NOMO-1 treated with dmso at 0.1 percent for 144 hours (cell line): ENCODE measurements around the gene ACSF3.
A peak's percentile ranks its signal among the peaks of the same experiment; 100 is the strongest.
"Not testable (repeated sequence)": the region's sequence is repeated elsewhere in the genome, so short reads cannot be mapped to it uniquely, and the experiment has no call there.

Source experiments
- DNase-seq: peaks from one replicate; lab custom pipeline; 2025; ENCODE audit not compliant: unreplicated experiment; lab: John Stamatoyannopoulos, UW

Gene ACSF3

GRCh38 chr16:89187032-89187769, 93.5 kb downstream of the ACSF3 start:
- no peak for DNase-seq

GRCh38 chr16:89187770-89188392, 94.2 kb downstream of the ACSF3 start:
- DNase-seq = no peak

DNA sequence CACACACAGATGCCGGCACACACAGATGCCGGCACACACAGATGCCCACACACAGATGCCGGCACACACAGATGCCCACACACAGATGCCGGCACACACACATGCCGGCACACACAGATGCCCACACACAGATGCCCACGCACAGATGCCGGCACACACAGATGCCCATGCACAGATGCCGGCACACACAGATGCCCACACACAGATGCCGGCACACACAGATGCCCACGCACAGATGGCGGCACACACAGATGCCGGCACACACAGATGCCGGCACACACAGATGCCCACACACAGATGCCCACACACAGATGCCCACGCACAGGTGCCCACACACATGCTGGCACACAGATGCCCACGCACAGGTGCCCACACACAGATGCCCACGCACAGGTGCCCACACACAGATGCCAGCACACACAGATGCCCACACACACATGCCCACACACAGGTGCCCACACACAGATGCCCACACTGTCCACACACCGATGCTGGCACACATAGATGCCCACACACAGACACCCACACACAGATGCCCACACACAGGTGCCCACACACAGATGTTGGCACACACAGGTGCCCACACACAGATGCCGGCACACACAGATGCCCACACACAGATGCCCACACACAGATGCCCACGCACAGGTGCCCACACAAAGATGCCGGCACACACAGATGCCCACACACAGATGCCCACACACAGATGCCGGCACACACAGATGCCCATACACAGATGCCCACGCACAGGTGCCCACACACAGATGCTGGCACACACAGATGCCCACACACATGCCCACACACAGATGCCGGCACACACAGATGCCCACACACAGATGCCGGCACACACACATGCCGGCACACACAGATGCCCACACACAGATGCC, 95.1 kb downstream of the ACSF3 start:
- DNase-seq = not testable (repeated sequence)

DNA sequence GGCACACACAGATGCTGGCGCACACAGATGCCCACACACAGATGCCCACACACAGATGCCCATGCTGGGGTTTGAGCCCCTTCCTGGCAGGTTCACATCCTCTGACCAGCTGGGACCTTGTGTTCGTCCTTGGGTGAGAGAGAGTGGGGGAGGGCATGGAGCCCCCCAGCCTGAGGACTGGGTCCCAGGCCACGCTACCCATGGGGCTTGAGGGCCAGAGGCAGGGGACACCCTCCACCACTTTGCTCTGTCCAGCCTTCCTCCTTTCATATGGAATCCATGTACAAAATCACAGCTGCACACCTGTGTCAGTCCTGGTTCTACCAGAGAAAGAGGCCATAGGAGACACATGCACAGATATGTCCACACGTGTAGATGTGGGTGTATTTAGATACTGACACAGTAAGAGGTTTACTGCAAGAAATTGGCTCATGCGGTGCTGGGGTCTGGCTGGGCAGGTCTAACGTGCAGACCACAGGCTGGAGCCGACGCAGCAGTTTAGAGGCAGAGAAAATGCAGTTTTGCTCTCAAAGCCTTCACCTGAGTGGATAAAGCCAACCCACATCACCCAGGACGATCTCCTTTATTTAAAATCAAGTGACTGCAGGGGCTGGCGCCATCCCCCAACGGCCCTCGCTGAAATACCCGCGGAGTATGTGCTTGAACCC, 95.8 kb downstream of the ACSF3 start:
- no peak for DNase-seq

GRCh38 chr16:89190150-89190958, 96.7 kb downstream of the ACSF3 start:
- no peak for DNase-seq

DNA sequence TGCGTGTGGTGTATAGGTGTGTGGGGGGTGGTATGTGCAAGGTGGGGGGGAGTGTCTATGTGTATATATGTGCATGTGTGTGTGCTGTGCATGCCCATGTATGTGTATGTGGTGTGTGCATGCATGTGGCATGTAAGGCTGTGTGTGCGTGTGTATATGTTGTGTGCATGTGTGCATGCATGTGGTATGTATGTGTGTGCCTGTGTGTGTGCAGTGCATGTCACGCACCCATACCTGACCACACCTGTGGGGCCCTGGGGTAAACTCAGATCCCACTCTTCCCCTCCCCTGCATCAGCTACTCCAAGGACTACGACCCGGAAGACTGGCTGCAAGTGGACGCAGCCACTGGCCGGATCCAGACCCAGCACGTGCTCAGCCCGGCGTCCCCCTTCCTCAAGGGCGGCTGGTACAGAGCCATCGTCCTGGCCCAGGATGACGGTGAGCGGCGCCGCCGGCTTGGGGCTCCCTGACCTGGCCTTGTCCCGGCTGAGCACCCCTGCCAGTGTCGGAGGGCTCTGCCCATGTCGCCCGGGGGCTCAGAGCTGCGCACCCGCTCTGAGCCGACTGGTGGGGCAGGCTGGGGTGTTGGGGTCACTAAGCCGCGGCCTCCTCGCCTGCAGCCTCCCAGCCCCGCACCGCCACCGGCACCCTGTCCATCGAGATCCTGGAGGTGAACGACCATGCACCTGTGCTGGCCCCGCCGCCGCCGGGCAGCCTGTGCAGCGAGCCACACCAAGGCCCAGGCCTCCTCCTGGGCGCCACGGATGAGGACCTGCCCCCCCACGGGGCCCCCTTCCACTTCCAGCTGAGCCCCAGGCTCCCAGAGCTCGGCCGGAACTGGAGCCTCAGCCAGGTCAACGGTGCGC, 97.6 kb downstream of the ACSF3 start:
- DNase-seq = no peak

DNA sequence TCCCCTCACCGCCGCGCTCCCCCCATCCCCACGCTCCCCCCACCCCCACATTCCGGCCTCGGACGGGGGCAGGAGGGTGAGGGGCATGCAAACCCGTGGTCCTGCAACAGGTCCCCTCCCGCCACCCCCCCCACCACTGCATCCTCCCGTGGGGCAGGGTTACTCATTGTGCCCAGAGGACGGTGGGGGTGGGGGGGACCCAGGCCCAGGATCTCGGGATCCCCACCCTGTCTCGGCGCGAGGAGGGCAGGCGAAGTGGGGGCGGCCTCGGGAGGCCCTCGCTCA, 98.2 kb downstream of the ACSF3 start:
- DNase-seq = no peak

GRCh38 chr16:89192186-89192955, 98.7 kb downstream of the ACSF3 start:
- peak; percentile 61 for DNase-seq

GRCh38 chr16:89192956-89193575, 99.4 kb downstream of the ACSF3 start:
- DNase-seq = peak; percentile 44

DNA sequence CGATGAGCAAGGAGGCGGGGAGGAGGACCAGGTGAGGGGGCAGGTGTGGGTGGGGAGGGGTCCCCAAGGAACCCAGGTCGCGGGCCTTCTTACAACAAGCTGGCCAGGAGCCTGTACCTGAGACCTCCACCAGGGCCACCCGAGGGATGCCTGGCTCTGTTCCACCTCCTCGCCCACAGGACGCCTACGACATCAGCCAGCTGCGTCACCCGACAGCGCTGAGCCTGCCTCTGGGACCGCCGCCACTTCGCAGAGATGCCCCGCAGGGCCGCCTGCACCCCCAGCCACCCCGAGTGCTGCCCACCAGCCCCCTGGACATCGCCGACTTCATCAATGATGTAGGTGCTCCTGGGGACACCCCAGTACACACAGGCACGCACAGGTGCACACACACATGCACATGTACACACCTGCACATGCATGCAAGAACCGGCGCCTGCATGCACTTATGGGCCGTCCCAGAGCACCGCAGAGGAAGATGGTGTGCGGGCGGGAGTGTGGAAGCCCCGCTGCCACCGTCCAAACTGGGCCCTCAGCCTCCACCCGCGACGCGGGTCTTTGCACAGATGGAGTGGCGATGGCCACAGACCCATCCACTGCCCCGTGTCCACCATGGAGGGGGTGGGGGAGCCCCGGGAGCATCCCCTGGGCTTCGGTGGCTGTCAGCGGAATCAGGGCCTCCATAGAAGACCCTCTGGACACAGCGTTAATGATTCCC, 100.1 kb downstream of the ACSF3 start:
- DNase-seq = no peak

GRCh38 chr16:89194340-89195311, 101.0 kb downstream of the ACSF3 start:
- no peak for DNase-seq

DNA sequence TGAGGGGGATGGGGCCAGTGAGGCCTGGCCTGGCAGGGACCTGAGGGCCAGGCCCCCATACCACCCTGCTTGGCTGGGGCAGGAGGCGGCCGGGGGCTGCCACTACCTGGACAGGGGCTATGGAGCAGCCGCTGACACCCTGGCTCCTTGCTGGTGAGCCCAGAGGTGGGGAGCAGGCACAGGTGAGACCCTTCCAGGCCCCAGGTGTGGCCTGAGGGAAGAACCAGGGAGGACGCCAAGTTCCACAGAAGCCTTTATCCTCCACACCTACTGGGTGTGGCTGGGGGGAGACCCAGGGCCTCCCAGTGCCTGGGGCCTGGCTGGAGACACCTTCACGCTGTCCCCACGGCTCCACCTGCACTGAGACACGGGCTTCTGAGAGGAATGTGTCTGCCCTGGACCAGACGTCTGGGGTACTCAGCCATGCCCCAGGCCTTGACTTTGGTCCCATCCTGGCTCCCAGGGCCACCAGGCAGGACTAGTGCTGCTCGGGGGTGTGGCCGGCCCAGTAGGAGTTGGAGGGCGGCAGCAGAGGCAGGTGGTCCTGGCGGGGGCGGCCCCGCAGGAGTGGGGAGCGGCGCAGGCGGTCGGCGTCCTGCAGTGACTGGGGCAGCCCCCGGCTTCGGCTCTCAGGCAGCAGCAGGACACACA, 102.0 kb downstream of the ACSF3 start:
- DNase-seq = no peak

DNA sequence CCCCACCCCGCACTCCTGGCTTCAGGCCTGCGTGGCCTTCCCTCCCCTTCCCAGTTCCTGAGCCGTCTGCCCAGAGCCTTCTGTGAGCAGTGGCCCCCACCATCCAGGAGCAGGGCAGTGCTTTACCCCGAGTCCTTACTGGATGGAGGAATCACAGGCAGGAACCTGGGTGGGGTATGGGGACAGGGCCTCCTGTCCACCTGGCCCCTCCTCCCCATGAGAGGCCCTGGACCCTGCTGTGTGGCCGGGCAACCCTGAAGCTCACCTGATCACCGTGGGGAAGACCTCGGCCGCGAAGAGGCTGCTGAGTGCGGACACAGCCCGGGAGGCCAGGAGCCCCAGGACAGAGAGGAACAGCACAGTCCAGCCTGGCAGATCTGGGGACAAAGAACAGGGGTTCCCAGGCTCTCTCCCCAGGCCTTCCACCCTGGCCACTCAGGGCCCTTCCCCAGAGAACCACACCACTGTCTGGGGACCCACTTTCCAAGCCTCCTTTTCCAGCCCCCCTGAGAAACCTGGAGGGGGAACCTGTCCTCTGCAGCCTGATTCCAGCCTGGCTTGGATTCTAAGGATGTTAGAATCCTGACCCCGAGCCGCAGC, 103.5 kb downstream of the ACSF3 start:
- DNase-seq = no peak

DNA sequence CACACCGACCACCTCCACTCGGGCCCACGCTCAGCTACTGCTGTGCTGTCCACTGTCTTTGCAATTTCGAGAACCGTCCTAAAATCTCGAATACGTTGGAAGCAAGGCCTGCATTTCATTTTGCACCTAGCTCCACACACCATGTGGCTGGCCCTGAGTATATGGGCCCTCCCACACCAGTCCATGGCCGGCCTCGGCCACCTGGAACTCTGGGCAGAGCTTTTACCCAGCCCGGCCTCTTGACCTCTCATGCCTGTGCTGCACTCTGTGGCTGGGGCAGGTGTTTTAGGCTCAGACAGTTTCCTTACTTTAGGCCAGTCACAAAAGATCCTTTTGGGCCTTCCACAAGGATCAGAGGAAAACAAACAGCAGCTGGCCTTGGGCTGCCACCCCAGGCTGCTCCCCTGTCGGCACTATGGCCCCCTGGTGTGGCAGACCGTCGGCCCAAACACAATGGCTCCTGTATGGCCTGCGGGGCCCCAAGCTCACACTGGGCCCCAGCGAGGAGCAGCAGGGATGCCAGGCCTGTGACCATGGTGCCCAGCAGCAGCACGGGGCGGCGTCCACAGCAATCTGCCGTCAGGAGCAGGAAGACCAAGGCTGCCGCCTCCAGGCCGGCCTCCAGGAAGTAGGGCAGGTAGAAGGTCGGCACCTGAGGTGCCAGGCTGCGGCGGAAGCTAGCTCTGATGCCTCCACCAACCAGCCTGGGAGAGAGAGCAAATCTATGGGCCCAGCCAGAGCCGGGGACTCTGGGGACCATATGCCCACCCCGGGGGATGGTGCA, 104.2 kb downstream of the ACSF3 start:
- DNase-seq = no peak
